Right lobe of liver (tissue), 4 donors: Measurements from ENCODE around the gene KIAA0513.

ENCODE experiments used
- POLR2A ChIP-seq: fragments of 450-650 bp; IDR thresholded peaks from one replicate; pipeline ENCODE4 v1.6.1; 2017; ENCODE audit warnings: antibody characterized with exemption, mild to moderate bottlenecking
- TF ChIP-seq, protein P1 (sequence below), 4 donors: fragments of 200-600 bp in 3 of 4; fragments of 450-650 bp in 1 of 4; IDR thresholded peaks; one replicate each; pipeline versions ENCODE4 v1.5.1 to v1.8.0; 2016 to 2022; ENCODE audit warnings: antibody characterized with exemption in 4 of 4, mild to moderate bottlenecking in 2 of 4
- donor health status: DM: no; HTN: no; CAD: no.
- donor health status: DM: no; HTN: no; CAD: no.
- donor health status: DM: no; HTN: yes; CAD: no.

DNA sequence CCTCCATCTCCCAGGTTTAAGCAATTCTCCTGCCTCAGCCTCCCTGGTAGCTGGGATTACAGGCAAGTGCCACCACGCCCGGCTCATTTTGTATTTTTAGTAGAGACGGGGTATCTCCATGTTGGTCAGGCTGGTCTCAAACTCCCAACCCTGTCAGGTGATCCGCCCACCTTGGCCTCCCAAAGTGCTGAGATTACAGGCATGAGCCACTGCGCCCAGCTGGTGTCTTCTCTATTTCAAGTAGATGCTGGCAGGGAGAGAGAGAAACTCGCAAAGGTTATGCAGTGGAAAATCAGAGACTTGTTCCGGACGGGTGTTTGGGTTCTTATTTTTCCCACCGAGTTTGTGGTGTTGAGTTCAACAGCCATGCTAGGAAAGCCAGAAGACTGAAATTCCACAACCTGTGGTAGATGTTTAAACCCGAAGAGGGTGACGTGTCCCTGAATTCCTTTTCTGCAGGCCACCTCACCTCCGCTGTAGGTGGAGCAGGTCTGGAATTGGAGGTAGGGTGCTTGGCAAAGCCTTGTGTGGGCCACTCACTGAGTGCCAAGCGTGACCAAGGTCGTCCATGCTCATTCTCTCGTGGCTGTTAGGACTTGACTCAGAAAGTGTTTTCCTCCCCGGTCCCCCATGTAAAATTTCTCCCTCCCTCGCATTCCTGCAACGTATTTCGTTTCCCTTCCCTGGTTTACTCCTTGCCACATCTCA is 8.9 kb upstream of the KIAA0513 start:
- TF ChIP-seq, protein P1, sequence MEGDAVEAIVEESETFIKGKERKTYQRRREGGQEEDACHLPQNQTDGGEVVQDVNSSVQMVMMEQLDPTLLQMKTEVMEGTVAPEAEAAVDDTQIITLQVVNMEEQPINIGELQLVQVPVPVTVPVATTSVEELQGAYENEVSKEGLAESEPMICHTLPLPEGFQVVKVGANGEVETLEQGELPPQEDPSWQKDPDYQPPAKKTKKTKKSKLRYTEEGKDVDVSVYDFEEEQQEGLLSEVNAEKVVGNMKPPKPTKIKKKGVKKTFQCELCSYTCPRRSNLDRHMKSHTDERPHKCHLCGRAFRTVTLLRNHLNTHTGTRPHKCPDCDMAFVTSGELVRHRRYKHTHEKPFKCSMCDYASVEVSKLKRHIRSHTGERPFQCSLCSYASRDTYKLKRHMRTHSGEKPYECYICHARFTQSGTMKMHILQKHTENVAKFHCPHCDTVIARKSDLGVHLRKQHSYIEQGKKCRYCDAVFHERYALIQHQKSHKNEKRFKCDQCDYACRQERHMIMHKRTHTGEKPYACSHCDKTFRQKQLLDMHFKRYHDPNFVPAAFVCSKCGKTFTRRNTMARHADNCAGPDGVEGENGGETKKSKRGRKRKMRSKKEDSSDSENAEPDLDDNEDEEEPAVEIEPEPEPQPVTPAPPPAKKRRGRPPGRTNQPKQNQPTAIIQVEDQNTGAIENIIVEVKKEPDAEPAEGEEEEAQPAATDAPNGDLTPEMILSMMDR (IDR thresholded peaks at IDR 0.05), result no peak
- TF ChIP-seq POLR2A, result no peak
